GM12875 (cell line): ENCODE measurements around the gene HOXA9.

ENCODE experiments used
- H3K4me3 ChIP-seq: one replicate; pipeline ENCODE4 v1.5.1; 2011; ENCODE audit warnings: low read depth, low read length, control low read depth
- TF ChIP-seq, protein P1 (sequence below): IDR thresholded peaks from 2 replicates; pipeline ENCODE4 v1.5.1; 2011; ENCODE audit warnings: low read depth, mild to moderate bottlenecking, control low read depth, inconsistent platforms, low read length, moderate library complexity, borderline replicate concordance; ENCODE audit not compliant: insufficient read depth

The HOXA9 gene

GRCh38 chr7:27189997-27190748, 24.8 kb upstream of the HOXA9 start:
- H3K4me3 ChIP-seq = no peak overlapping the region
- TF ChIP-seq, protein P1, sequence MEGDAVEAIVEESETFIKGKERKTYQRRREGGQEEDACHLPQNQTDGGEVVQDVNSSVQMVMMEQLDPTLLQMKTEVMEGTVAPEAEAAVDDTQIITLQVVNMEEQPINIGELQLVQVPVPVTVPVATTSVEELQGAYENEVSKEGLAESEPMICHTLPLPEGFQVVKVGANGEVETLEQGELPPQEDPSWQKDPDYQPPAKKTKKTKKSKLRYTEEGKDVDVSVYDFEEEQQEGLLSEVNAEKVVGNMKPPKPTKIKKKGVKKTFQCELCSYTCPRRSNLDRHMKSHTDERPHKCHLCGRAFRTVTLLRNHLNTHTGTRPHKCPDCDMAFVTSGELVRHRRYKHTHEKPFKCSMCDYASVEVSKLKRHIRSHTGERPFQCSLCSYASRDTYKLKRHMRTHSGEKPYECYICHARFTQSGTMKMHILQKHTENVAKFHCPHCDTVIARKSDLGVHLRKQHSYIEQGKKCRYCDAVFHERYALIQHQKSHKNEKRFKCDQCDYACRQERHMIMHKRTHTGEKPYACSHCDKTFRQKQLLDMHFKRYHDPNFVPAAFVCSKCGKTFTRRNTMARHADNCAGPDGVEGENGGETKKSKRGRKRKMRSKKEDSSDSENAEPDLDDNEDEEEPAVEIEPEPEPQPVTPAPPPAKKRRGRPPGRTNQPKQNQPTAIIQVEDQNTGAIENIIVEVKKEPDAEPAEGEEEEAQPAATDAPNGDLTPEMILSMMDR = no peak

DNA sequence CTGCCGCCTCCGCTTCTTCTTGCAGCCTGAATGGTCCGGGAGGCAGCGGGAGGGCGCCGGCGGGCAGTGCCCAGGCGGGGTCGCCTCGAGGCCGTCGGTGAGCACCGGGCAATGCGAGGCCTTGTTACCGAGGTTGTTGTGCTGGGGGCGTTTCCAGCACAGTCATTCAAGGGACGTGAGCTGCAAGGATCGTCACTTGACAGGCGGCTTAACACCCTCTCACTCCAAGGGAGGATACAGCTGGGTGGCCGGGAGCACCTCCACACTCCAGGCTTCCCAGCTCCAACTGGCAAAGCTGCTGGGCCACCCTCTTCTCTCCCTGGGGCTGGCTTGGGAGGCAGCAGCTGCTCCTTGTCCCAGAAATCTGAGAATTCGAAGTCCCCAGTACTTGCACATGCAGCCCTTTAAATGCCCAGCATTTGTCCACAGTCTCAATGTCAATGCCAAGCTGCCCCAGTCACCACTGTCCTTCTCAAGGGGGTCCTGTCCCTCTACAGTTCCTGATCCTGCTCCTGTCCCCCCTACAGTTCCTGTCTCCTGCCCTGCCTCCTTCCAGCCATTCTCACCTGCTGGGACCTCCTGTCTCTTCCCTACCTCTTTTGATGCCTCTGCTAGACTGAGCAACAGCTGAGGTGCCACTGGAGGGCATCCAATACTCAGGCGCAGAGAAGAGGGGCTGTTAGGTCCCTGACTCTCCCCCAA, 24.1 kb upstream of the HOXA9 start:
- TF ChIP-seq, protein P1 = no peak
- H3K4me3 ChIP-seq = no peak overlapping the region

DNA sequence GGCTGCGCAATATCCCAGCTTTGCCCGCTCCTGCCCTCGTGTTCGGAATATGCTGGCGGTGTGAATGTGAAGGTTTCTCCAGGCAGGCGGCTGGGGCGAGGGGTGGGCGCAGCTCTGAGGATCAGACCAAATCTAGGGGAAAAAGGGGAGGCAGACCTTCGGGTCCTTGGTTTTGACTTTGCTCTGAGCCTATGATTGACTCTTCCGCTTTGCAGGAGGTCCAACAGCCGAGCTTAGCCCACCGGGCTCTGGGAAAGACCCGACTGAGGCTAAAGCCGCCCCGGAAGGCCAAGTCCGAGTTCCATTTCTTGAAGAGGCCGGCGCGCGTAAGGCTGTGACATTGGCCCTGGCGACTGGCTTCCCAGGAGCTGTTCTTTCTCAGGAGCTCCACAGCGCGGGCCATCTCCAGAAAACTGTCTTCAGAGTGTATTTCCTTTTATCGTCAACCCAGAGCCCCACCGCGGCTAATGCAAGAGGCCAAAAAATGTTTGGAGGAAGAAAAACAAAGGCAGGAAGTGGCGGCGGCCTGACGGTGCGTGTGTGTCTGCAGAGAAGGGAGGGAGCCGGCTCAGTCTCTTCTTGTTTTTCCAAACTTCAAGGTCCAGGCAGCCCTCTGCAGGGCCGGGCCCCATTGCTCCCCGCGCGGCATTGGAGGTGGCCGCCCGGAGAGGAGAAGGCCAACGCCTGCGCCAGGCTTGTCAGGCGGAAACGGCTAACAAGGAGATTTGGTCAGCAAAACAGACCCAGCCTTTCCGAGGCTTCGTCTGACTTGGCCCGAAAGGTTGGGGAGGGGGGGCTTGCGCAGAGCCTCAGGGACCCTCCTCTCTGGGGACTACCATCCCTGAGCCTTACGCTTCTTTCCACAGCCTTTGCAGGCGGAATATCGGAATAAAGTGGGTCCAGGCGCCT, 23.3 kb upstream of the HOXA9 start:
- no peak overlapping the region for H3K4me3 ChIP-seq
- TF ChIP-seq, protein P1 = no peak

GRCh38 chr7:27187475-27188385, 22.4 kb upstream of the HOXA9 start:
- TF ChIP-seq, protein P1 = no peak
- no peak overlapping the region for H3K4me3 ChIP-seq

DNA sequence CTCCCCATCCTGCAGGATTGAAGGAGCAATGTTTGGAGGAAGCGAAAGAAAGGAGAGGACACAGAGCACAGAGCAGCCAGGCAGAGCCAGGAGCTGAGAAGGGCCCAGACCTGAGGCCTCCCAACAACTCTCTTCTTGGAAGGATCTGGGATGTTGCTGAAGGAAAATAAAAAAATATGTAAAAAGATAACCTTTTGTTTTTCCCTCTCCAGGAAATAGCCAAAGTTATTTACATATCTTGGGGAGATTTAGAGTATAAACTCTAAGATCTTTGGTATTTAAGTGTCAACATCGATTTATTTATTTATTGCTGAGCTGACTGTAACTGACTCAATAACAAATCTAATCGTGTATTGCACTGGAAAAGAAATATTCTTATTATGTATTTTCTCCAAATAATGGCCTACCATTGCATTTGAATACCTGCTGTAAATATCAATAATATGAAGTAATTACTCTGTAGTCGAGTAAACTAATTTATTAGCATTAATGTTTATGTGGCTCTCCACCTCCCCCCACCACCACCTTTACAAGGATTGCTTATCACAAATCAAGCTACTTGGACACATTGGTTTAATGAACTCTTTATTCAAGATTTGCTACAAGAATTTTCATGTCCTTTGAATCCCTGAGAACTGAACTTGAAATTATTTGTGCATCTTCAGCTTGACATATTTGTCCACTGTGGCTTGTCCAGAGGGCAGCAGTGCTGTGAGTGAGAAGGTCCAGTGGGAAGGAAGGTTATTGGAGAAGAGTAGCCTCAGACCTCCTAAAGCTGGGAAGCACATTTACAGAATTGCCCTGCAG, 21.5 kb upstream of the HOXA9 start:
- TF ChIP-seq, protein P1 = no peak
- H3K4me3 ChIP-seq = no peak overlapping the region
